Left lung (tissue), 10 donors: ENCODE measurements around the gene RABGAP1L. TPM values are rescaled to one million over a fixed set of nuclear protein-coding genes. Genes with fewer than 3 reads are reported as not detected.
"Not testable (repeated sequence)": the region's sequence is repeated elsewhere in the genome, so short reads cannot be mapped to it uniquely, and the experiment has no call there.

Source experiments
- ATAC-seq: fragments of 200-7000 bp; cut with Tn5 transposase; one replicate; pipeline ENCODE4 v1.9.1; 2020; ENCODE audit warnings: moderate library complexity
- DNase-seq, 4 donors: peaks; one replicate each; pipeline ENCODE4 v3.0.0-alpha.2; 2013 to 2020
- H3K27ac ChIP-seq, 2 donors: fragments of 200-600 bp; sonication (generic) in 1 of 2; one replicate each; pipeline versions ENCODE4 v1.5.0 to v1.8.0; 2020 to 2021
- H3K27me3 ChIP-seq, 2 donors: fragments of 200-600 bp; sonication (generic) in 1 of 2; one replicate each; pipeline versions ENCODE4 v1.5.0 to v1.8.0; 2020 to 2021
- H3K36me3 ChIP-seq, 2 donors: fragments of 200-600 bp; sonication (generic) in 1 of 2; one replicate each; pipeline versions ENCODE4 v1.5.0 to v1.8.0; 2020 to 2021
- H3K4me1 ChIP-seq, 2 donors: fragments of 200-600 bp; one replicate each; pipeline ENCODE4 v1.8.0; 2021
- H3K4me3 ChIP-seq, 2 donors: fragments of 200-600 bp; sonication (generic) in 1 of 2; one replicate each; pipeline versions ENCODE4 v1.5.0 to v1.8.0; 2020 to 2021; ENCODE audit warnings: mild to moderate bottlenecking in 1 of 2
- H3K9me3 ChIP-seq, 2 donors: fragments of 200-600 bp; sonication (generic) in 1 of 2; one replicate each; pipeline versions ENCODE4 v1.5.0 to v1.8.0; 2020 to 2021
- intact Hi-C, 2 donors: fragments of 100-400 bp; cut with DNase I; formaldehyde crosslinking; loops; one replicate each; pipeline versions ENCODE4 v1.11.2 to v1.14.2; 2022
- polyA plus RNA-seq, 6 donors: library from polyadenylated mRNA; unstranded; fragments of 120-200 nt; gene quantifications; one replicate each; pipeline ENCODE4 v1.2.1, GENCODE V29; 2013; ENCODE audit not compliant: insufficient read length in 6 of 6
- total RNA-seq, 2 donors: library from RNA; stranded (reverse); fragmentation: NEBNext Ultra II Directional; extraction: Animal tissue kit (Norgen Biotek cat#: 25700); gene quantifications; one replicate each; pipeline ENCODE4 v1.2.1, GENCODE V29; 2021
- TF ChIP-seq, protein P1 (sequence below), 2 donors: fragments of 200-600 bp; sonication (generic) in 1 of 2; IDR thresholded peaks; one replicate each; pipeline versions ENCODE4 v1.5.0 to v1.8.0; 2021; ENCODE audit warnings: antibody characterized with exemption in 2 of 2
- donor health status: DM: no; HTN: yes; CAD: no.
- donor health status: DM: no; HTN: no; CAD: no.

The RABGAP1L gene
- total and polyA plus RNA-seq, 8 donors, result 40.3 to 67.3 (median 51.4) TPM

GRCh38 chr1:174242856-174243255, 83.5 kb downstream of the RABGAP1L start:
- Histone ChIP-seq H3K9me3 (no peaks in the 10 kb centered on the region), H3K27me3 (no peaks in the 10 kb centered on the region), H3K36me3 (peaks cover 0 to 26% of the 10 kb centered on the region in 2 donors), H3K4me1 (peaks cover 0 to 3% of the 10 kb centered on the region in 2 donors), H3K4me3 (no peak overlapping the region), H3K27ac (no peak overlapping the region)
- DNase-seq (no peak), ATAC-seq (no peak)
- TF ChIP-seq, protein P1, sequence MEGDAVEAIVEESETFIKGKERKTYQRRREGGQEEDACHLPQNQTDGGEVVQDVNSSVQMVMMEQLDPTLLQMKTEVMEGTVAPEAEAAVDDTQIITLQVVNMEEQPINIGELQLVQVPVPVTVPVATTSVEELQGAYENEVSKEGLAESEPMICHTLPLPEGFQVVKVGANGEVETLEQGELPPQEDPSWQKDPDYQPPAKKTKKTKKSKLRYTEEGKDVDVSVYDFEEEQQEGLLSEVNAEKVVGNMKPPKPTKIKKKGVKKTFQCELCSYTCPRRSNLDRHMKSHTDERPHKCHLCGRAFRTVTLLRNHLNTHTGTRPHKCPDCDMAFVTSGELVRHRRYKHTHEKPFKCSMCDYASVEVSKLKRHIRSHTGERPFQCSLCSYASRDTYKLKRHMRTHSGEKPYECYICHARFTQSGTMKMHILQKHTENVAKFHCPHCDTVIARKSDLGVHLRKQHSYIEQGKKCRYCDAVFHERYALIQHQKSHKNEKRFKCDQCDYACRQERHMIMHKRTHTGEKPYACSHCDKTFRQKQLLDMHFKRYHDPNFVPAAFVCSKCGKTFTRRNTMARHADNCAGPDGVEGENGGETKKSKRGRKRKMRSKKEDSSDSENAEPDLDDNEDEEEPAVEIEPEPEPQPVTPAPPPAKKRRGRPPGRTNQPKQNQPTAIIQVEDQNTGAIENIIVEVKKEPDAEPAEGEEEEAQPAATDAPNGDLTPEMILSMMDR (IDR thresholded peaks at IDR 0.05), result no peak
- intact Hi-C loops, result no loop called here

- Histone ChIP-seq H3K4me1 (peaks cover 0 to 3% of the 10 kb centered on the region in 2 donors), H3K27me3 (no peaks in the 10 kb centered on the region), H3K4me3 (no peak overlapping the region), H3K9me3 (no peaks in the 10 kb centered on the region), H3K36me3 (peaks cover 0 to 26% of the 10 kb centered on the region in 2 donors), H3K27ac (no peak overlapping the region)
- DNase-seq (no peak), ATAC-seq (no peak)
- intact Hi-C loops, result no loop called here
- TF ChIP-seq, protein P1 (IDR thresholded peaks at IDR 0.05), result no peak
Observed at GRCh38 chr1:174243451-174244000, 84.2 kb downstream of the RABGAP1L start.

GRCh38 chr1:174244017-174244416, 84.7 kb downstream of the RABGAP1L start:
- no peak overlapping the region for H3K27ac ChIP-seq
- TF ChIP-seq, protein P1 (IDR thresholded peaks at IDR 0.05), result no peak
- no peak for DNase-seq
- no peak overlapping the region for H3K4me3 ChIP-seq
- H3K36me3 ChIP-seq, result peaks cover 0 to 26% of the 10 kb centered on the region in 2 donors
- intact Hi-C loops, result no loop called here
- no peak for ATAC-seq
- no peaks in the 10 kb centered on the region for H3K9me3 ChIP-seq
- H3K4me1 ChIP-seq, result peaks cover 0 to 3% of the 10 kb centered on the region in 2 donors
- H3K27me3 ChIP-seq, result no peaks in the 10 kb centered on the region

DNA sequence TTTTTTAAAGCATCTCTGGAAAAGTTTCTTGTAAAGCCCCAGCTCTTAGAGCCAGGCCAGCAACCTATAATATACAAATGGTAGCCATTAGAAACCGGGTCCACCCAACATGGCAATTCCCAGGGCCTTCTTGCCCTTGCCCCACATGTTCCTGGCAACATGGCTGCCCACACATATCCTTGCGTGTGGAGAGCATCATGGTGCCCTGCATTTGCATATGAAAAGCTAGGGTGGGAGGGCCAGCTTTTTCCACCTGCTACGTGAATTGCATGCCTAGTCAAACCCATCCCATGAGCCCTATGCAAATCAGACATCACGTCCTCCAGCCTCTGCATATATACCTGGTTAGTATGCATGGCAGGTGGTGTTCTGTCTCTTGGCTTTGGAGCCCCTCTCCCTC, 88.2 kb downstream of the RABGAP1L start:
- Histone ChIP-seq H3K27me3 (no peaks in the 10 kb centered on the region), H3K27ac (no peak overlapping the region), H3K4me3 (no peak overlapping the region), H3K4me1 (no peaks in the 10 kb centered on the region), H3K9me3 (no peaks in the 10 kb centered on the region), H3K36me3 (peaks cover 0 to 16% of the 10 kb centered on the region in 2 donors)
- ATAC-seq (no peak), DNase-seq (no peak)
- intact Hi-C loops, result no loop called here
- TF ChIP-seq, protein P1 (IDR thresholded peaks at IDR 0.05), result no peak

DNA sequence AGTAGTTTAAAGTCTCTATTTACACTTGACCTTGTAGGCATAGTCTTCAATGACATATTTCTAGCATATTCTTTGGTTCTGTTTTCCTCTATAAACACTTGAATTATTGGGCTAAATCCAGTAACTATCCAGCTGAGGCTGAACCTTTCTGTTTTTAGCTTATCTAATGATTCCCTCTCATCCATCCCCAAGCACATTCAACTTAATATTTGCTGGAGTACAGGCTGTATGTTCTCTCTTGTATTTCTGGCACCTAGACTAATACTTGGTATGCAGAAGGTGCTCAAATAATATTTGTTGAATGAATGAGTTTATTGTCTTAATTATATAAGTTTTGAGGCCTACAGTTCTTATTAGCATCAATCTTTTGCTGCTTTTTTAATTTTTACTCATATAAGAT, 88.7 kb downstream of the RABGAP1L start:
- TF ChIP-seq, protein P1 (IDR thresholded peaks at IDR 0.05), result no peak
- intact Hi-C loops, result no loop called here
- no peaks in the 10 kb centered on the region for H3K9me3 ChIP-seq
- H3K36me3 ChIP-seq, result peaks cover 0 to 13% of the 10 kb centered on the region in 2 donors
- DNase-seq (no peak), ATAC-seq (no peak)
- H3K4me3 ChIP-seq, result no peak overlapping the region
- no peaks in the 10 kb centered on the region for H3K27me3 ChIP-seq
- no peak overlapping the region for H3K27ac ChIP-seq
- H3K4me1 ChIP-seq, result no peaks in the 10 kb centered on the region

DNA sequence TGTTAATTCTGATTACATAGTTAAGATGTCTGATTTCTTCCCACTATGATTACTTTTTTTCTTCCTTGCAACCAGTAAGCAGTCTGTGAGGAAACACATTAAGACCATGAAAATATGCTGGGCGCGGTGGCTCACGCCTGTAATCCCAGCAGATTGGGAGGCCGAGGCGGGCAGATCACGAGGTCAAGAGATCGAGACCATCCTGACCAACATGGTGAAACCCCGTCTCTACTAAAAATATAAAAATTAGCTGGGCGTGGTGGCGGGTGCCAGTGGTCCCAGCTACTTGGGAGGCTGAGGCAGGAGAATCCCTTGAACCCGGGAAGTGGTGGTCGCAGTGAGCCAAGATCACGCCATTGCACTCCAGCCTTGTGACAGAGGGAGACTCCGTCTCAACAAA, 97.1 kb downstream of the RABGAP1L start:
- H3K36me3 ChIP-seq, ATAC-seq, H3K27ac ChIP-seq, H3K4me3 ChIP-seq, H3K27me3 ChIP-seq, intact Hi-C loops, H3K9me3 ChIP-seq, H3K4me1 ChIP-seq: not testable (repeated sequence)
- DNase-seq, result peak in 1 of 4 donors; percentile 34
